ENCODE data around the gene NKAIN1. TPM values are rescaled to one million over a fixed set of nuclear protein-coding genes. Genes with fewer than 3 reads are reported as not detected.
"Not testable (repeated sequence)": the region's sequence is repeated elsewhere in the genome, so short reads cannot be mapped to it uniquely, and the experiment has no call there.

Gene NKAIN1
- total RNA-seq, 1 experiment from 2014 or later, result 36.8 TPM

- TF ChIP-seq NFYB (CRISPR knock-in tag; conservative IDR thresholded peaks at IDR 0.05; ENCODE audit: low read depth), result no peak
- no peak for TF ChIP-seq ZNF232 (CRISPR knock-in tag; IDR thresholded peaks at IDR 0.05)
- TF ChIP-seq FOXP4 (CRISPR knock-in tag; IDR thresholded peaks at IDR 0.05), result no peak
- TF ChIP-seq CREM (CRISPR knock-in tag; IDR thresholded peaks at IDR 0.05), result no peak
- TF ChIP-seq CTCF (IDR thresholded peaks at IDR 0.05), result no peak
- TF ChIP-seq ATF6 (CRISPR knock-in tag; IDR thresholded peaks at IDR 0.05), result no peak
- TF ChIP-seq FOXJ3 (CRISPR knock-in tag; IDR thresholded peaks at IDR 0.05; ENCODE audit: borderline replicate concordance), result no peak
- no peak for TF ChIP-seq GABPB1 (CRISPR knock-in tag; IDR thresholded peaks at IDR 0.05)
- no peak for TF ChIP-seq ZNF671 (CRISPR knock-in tag; IDR thresholded peaks at IDR 0.05)
- no peak for TF ChIP-seq ZNF121 (CRISPR knock-in tag; IDR thresholded peaks at IDR 0.05)
- no peak for TF ChIP-seq E2F4 (CRISPR knock-in tag; IDR thresholded peaks at IDR 0.05; ENCODE audit: borderline replicate concordance, low read depth)
- TF ChIP-seq NFE2L1 (CRISPR knock-in tag; IDR thresholded peaks at IDR 0.05), result no peak
- TF ChIP-seq ZBTB43 (CRISPR knock-in tag; IDR thresholded peaks at IDR 0.05), result no peak
- TF ChIP-seq USF1 (CRISPR knock-in tag; IDR thresholded peaks at IDR 0.05), result no peak
- no peak for TF ChIP-seq ATF1 (CRISPR knock-in tag; IDR thresholded peaks at IDR 0.05)
- TF ChIP-seq MLX (CRISPR knock-in tag; IDR thresholded peaks at IDR 0.05), result no peak
- no peak for TF ChIP-seq ZMAT4 (CRISPR knock-in tag; IDR thresholded peaks at IDR 0.05)
- no peak for TF ChIP-seq ESRRA (CRISPR knock-in tag; IDR thresholded peaks at IDR 0.05; ENCODE audit: borderline replicate concordance)
- TF ChIP-seq HMGA2 (CRISPR knock-in tag; IDR thresholded peaks at IDR 0.05), result no peak
- TF ChIP-seq ARID4B (CRISPR knock-in tag; IDR thresholded peaks at IDR 0.05; ENCODE audit: borderline replicate concordance), result no peak
- ChIA-PET CTCF (interaction anchor here (1.0 kb wide), 1 partner anchor 44 kb away, joined by 3 read pairs; no protein-coding TSS in a partner anchor), POLR2A (no interaction called here)
- Mint-ChIP-seq H3K9me3 (peaks cover 13% of the 10 kb centered on the region), H3K27me3 (ENCODE audit: low read depth) (no peaks in the 10 kb centered on the region; the same call in 1 of the 2 replicates), H3K27ac (no peak overlapping the region), H3K36me3 (no peaks in the 10 kb centered on the region), H3K4me3 (no peak overlapping the region), H3K4me1 (no peaks in the 10 kb centered on the region)
- DNase-seq (ENCODE audit: low spot score), result no peak
- no peak for ATAC-seq
Measured at GRCh38 chr1:31140299-31140698, 99.4 kb downstream of the NKAIN1 start.

- DNase-seq (ENCODE audit: low spot score); H3K4me3 Mint-ChIP-seq; H3K4me1 Mint-ChIP-seq; ATAC-seq; CTCF ChIA-PET; H3K27me3 Mint-ChIP-seq (ENCODE audit: low read depth); H3K27ac Mint-ChIP-seq; POLR2A ChIA-PET; H3K36me3 Mint-ChIP-seq: not testable (repeated sequence)
- H3K9me3 Mint-ChIP-seq, result peaks cover 13% of the 10 kb centered on the region
Measured at GRCh38 chr1:31138797-31139521, 100.7 kb downstream of the NKAIN1 start.
